GM23248 (cell line): Measurements from ENCODE around the gene MYO15A. TPM values are rescaled to one million over a fixed set of nuclear protein-coding genes. Genes with fewer than 3 reads are reported as not detected.

ENCODE experiments used
- DNase-seq: peaks from one replicate; pipeline ENCODE4 v3.0.0-alpha.2; 2015
- H2AFZ ChIP-seq: fragments of 200-600 bp; sonication (generic); 2 replicates; pipeline ENCODE4 v1.6.1; 2016; ENCODE audit warnings: antibody characterized with exemption
- H3F3A ChIP-seq: fragments of 200-600 bp; sonication (generic); 2 replicates; pipeline ENCODE4 v1.6.1; 2016; ENCODE audit warnings: mild to moderate bottlenecking, antibody characterized with exemption, mixed run types; ENCODE audit not compliant: insufficient read depth
- H3K27ac ChIP-seq: fragments of 200-600 bp; sonication (generic); 2 replicates; pipeline ENCODE4 v1.5.1; 2016; ENCODE audit warnings: mild to moderate bottlenecking
- H3K27me3 ChIP-seq: fragments of 200-600 bp; sonication (generic); replicated peaks from 2 replicates; pipeline ENCODE4 v1.6.1; 2016; ENCODE audit warnings: mild to moderate bottlenecking; ENCODE audit not compliant: insufficient read depth
- H3K36me3 ChIP-seq: fragments of 200-600 bp; sonication (generic); 2 replicates; pipeline ENCODE4 v1.6.1; 2016; ENCODE audit warnings: low read depth, mild to moderate bottlenecking
- H3K4me1 ChIP-seq: fragments of 200-600 bp; sonication (generic); 2 replicates; pipeline ENCODE4 v1.6.1; 2016; ENCODE audit warnings: mild to moderate bottlenecking; ENCODE audit not compliant: insufficient read depth
- H3K4me2 ChIP-seq: fragments of 200-600 bp; sonication (generic); one replicate; pipeline ENCODE4 v1.6.1; 2016; ENCODE audit warnings: mild to moderate bottlenecking; ENCODE audit not compliant: unreplicated experiment
- H3K4me3 ChIP-seq: fragments of 200-600 bp; sonication (generic); 2 replicates; pipeline ENCODE4 v1.5.1; 2016; ENCODE audit warnings: mild to moderate bottlenecking
- H3K79me2 ChIP-seq: fragments of 200-600 bp; sonication (generic); 2 replicates; pipeline ENCODE4 v1.6.1; 2016; ENCODE audit warnings: mild to moderate bottlenecking; ENCODE audit not compliant: insufficient read depth
- H3K9ac ChIP-seq: fragments of 200-600 bp; sonication (generic); 2 replicates; pipeline ENCODE4 v1.6.1; 2016; ENCODE audit warnings: mild to moderate bottlenecking
- H3K9me2 ChIP-seq: fragments of 200-600 bp; sonication (generic); 2 replicates; pipeline ENCODE4 v1.6.1; 2016; ENCODE audit warnings: mixed run types, mild to moderate bottlenecking, moderate library complexity; ENCODE audit not compliant: insufficient read depth
- H3K9me3 ChIP-seq: fragments of 200-600 bp; sonication (generic); one replicate; pipeline ENCODE4 v1.6.1; 2017; ENCODE audit warnings: low read depth
- H4K20me1 ChIP-seq: fragments of 200-600 bp; sonication (generic); 2 replicates; pipeline ENCODE4 v1.6.0; 2016; ENCODE audit not compliant: insufficient read depth
- EZH2 ChIP-seq: fragments of 200-600 bp; sonication (generic); IDR thresholded peaks from 2 replicates; pipeline ENCODE4 v1.6.1; 2018; ENCODE audit warnings: antibody characterized with exemption, mild to moderate bottlenecking; ENCODE audit not compliant: insufficient read depth, poor library complexity, severe bottlenecking
- EZH2phosphoT487 ChIP-seq: fragments of 200-600 bp; sonication (generic); IDR thresholded peaks from 2 replicates; pipeline ENCODE4 v1.6.1; 2018; ENCODE audit warnings: antibody characterized with exemption, moderate library complexity, mild to moderate bottlenecking, low read depth; ENCODE audit not compliant: insufficient read depth
- WGBS, 2 experiments: methylation state at CpG; one replicate each; pipeline ENCODE4 v1.1.6; 2015 to 2017; ENCODE audit warnings: low lambda C conversion rate in 2 of 2, low coverage in 1 of 2; ENCODE audit errors: missing lambda C conversion rate in 2 of 2; 5-methylcytosine and 5-hydroxymethylcytosine counted together
- in situ Hi-C: fragments of 300-500 bp; cut with MboI; formaldehyde crosslinking; loops from 2 replicates; pipeline ENCODE4 v1.15.0; 2020
- polyA plus RNA-seq: library from polyadenylated mRNA; unstranded; fragments of >200 nt; fragmentation: Nextera tagmentation; extraction: Ambion mirVana; gene quantifications from 2 replicates; pipeline ENCODE4 v1.2.1, GENCODE V29; 2016
- total RNA-seq: library from RNA; depleted of rRNA; stranded (reverse); fragments of >200 nt; shearing (Covaris generic); gene quantifications from 2 replicates; pipeline ENCODE4 v1.2.3, GENCODE V29; 2014

Gene MYO15A
- total and polyA plus RNA-seq, 2 experiments from 2014 or later, result 0.54 to 0.70 TPM

DNA sequence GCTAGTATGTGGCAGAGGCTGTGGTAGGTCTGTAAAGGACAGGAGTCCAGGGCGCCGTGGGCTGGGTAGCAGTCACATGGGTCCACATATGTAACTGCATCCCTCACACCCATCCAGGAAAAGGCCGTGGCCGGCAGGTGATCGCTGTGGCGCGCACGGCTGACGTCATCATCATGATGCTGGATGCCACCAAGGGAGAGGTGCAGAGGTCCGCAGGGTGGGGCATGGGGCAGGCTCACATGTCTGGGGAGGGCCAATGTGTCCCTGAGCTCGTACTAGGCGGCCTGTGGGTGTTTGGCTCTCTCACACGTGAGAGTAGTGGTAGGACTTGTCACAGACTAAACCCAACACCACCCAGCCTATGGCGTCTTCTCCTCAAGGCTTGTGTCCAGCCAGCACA lies 9.0 kb upstream of the MYO15A start:
- Histone ChIP-seq H3K4me3 (no peak overlapping the region), H3K4me2 (no peak overlapping the region), H3K9me3 (no peaks in the 10 kb centered on the region), H3F3A (no peaks in the 10 kb centered on the region), H3K27me3 (no peaks in the 10 kb centered on the region), H3K36me3 (peaks cover 16% of the 10 kb centered on the region; the same call in 1 of the 2 replicates), H3K9ac (no peak overlapping the region), H4K20me1 (no peaks in the 10 kb centered on the region), H2AFZ (no peak overlapping the region), H3K9me2 (no peaks in the 10 kb centered on the region), H3K79me2 (no peaks in the 10 kb centered on the region), H3K4me1 (no peaks in the 10 kb centered on the region), H3K27ac (no peak overlapping the region)
- 91 to 95% methylated on average over 13 to 14 of the region's 14 CpGs for WGBS, 2 experiments
- in situ Hi-C loops, result no loop called here
- TF ChIP-seq EZH2 (no peak), EZH2phosphoT487 (no peak)
- DNase-seq, result no peak

DNA sequence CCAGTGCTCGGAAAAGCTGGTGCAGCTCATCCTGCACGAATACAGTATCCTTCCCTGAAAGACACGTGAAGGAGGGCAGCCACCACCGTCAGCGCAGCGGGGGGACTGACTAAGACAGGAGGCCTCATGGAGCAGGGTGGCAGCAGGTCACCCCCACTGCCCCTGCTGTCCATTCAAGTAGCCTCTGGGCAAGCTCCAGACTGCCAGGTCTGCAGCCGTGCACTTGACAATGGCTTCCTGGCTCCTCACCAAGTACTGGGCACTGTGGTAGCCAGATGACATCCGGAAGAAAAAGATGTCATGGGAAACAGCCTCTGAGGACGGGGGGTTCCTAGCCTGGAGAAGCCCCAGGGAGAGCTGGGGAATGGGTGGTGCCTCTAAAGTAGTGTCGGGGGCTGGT lies 7.9 kb upstream of the MYO15A start:
- no peak overlapping the region for H3K4me2 ChIP-seq
- WGBS, 2 experiments, result 67 to 73% methylated on average over 10 of the region's 10 CpGs
- no peaks in the 10 kb centered on the region for H4K20me1 ChIP-seq
- no peak overlapping the region for H3K4me3 ChIP-seq
- H2AFZ ChIP-seq, result no peak overlapping the region
- H3K36me3 ChIP-seq, result peaks cover 16% of the 10 kb centered on the region; the same call in 1 of the 2 replicates
- H3K27me3 ChIP-seq, result no peaks in the 10 kb centered on the region
- no peaks in the 10 kb centered on the region for H3K9me2 ChIP-seq
- TF ChIP-seq EZH2, result no peak
- no peak for TF ChIP-seq EZH2phosphoT487
- H3K9me3 ChIP-seq, result no peaks in the 10 kb centered on the region
- H3K79me2 ChIP-seq, result no peaks in the 10 kb centered on the region
- H3K27ac ChIP-seq, result no peak overlapping the region
- no peak overlapping the region for H3K9ac ChIP-seq
- no peaks in the 10 kb centered on the region for H3F3A ChIP-seq
- in situ Hi-C loops, result no loop called here
- no peaks in the 10 kb centered on the region for H3K4me1 ChIP-seq
- DNase-seq, result no peak

DNA sequence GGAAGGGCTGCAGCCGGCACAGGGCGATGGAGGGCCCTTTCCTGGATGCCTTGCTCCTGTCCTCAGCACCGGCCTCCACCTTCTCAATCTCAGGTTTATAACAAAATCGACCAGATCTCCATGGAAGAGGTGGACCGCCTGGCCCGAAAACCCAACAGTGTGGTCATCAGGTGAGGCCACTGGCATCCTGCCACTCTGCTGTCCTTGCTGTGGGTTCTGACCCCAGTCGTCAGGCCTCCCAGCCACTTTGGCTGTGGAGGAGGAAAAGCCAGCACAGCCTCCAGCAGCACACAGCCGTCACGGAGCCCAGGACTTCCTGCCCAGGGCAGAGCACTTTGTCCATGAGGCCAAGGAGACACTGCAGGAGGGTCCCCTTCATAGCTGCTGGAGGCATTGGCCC lies 6.7 kb upstream of the MYO15A start:
- Histone ChIP-seq H3K36me3 (peaks cover 9% of the 10 kb centered on the region; the same call in 1 of the 2 replicates), H3K9ac (no peak overlapping the region), H3K9me3 (no peaks in the 10 kb centered on the region)

DNA sequence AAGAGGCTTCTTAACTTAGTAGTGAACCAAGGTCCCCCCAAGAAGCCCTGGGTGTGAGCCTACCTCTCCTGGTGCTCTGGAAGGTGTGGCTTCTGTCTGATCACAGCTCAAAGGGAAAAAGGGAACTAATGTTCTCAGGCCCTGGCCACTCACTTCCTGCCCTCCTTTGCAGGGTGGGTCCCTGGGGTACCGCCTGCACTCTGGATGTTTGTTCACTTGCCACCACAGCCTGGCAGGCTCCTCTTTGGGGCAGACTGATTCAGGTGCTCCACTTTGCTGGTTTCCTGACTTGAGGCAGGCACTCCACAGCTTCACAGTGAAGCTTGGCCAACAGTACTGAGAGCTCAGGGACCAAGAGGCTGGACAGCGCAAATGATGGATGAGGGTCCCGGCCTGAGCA lies 5.9 kb upstream of the MYO15A start:
- no peaks in the 10 kb centered on the region for H3K4me1 ChIP-seq
- H3K9me3 ChIP-seq, result no peaks in the 10 kb centered on the region
- H4K20me1 ChIP-seq, result no peaks in the 10 kb centered on the region
- no peaks in the 10 kb centered on the region for H3F3A ChIP-seq
- H3K36me3 ChIP-seq, result 0 out of 2 replicates have a peak, but pooled peaks cover 9% of the 10 kb centered on the region
- no peak for DNase-seq
- no peak overlapping the region for H2AFZ ChIP-seq
- no peak overlapping the region for H3K4me2 ChIP-seq
- no peak overlapping the region for H3K9ac ChIP-seq
- 81 to 83% methylated on average over 3 of the region's 3 CpGs for WGBS, 2 experiments
- no peak overlapping the region for H3K27ac ChIP-seq
- H3K27me3 ChIP-seq, result no peaks in the 10 kb centered on the region
- in situ Hi-C loops, result no loop called here
- no peaks in the 10 kb centered on the region for H3K79me2 ChIP-seq
- TF ChIP-seq EZH2phosphoT487 (no peak), EZH2 (no peak)
- H3K9me2 ChIP-seq, result no peaks in the 10 kb centered on the region
- no peak overlapping the region for H3K4me3 ChIP-seq

More for the DNA sequence above, 6.7 kb upstream of the MYO15A start:
- Histone ChIP-seq H2AFZ (no peak overlapping the region), H3F3A (no peaks in the 10 kb centered on the region), H3K27ac (no peak overlapping the region), H3K9me2 (no peaks in the 10 kb centered on the region), H3K27me3 (no peaks in the 10 kb centered on the region), H3K4me1 (no peaks in the 10 kb centered on the region), H3K4me3 (no peak overlapping the region), H3K4me2 (no peak overlapping the region), H3K79me2 (no peaks in the 10 kb centered on the region), H4K20me1 (no peaks in the 10 kb centered on the region)
- DNase-seq, result no peak
- 86 to 88% methylated on average over 9 of the region's 9 CpGs for WGBS, 2 experiments
- in situ Hi-C loops, result no loop called here
- no peak for TF ChIP-seq EZH2
- TF ChIP-seq EZH2phosphoT487, result no peak

DNA sequence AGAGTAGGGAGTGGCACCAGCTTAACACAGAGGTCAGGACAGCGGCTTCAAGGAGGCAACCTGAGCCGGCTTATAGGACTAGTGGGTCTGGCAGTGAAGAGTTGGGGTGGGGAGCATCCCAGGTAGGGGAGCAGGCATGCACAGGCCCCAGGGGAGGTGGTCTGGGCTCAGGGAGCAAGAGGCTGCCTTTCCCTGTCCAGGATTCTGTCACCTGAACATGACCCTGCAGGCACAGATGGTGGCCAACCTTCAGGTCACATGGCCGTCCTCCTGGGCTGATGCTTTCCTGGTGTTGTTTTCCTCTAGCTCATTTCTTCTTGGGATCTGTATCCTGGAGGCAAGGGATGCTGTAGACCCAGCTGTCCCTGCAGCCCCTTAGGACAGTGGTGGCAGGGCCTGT lies 3.5 kb upstream of the MYO15A start:
- Histone ChIP-seq H3F3A (no peaks in the 10 kb centered on the region), H3K27ac (no peak overlapping the region), H3K4me2 (no peak overlapping the region), H2AFZ (no peak overlapping the region), H3K4me3 (no peak overlapping the region), H3K4me1 (no peaks in the 10 kb centered on the region), H3K9me2 (no peaks in the 10 kb centered on the region), H3K9ac (no peak overlapping the region), H3K9me3 (no peaks in the 10 kb centered on the region), H3K79me2 (no peaks in the 10 kb centered on the region), H3K27me3 (no peaks in the 10 kb centered on the region), H4K20me1 (no peaks in the 10 kb centered on the region), H3K36me3 (no peaks in the 10 kb centered on the region)
- WGBS, 2 experiments, result 92 to 100% methylated on average over 3 of the region's 3 CpGs
- DNase-seq, result no peak
- TF ChIP-seq EZH2 (no peak), EZH2phosphoT487 (no peak)
- in situ Hi-C loops, result no loop called here
